HG03460 (cell line): Measurements from ENCODE around the gene LRRC70.
"Not testable (repeated sequence)": the region's sequence is repeated elsewhere in the genome, so short reads cannot be mapped to it uniquely, and the experiment has no call there.

ENCODE experiments used
- ATAC-seq: cut with Tn5 transposase; IDR thresholded peaks from one replicate; pipeline ENCODE4 v1.9.1; 2021; ENCODE audit not compliant: unreplicated experiment

The LRRC70 gene

DNA sequence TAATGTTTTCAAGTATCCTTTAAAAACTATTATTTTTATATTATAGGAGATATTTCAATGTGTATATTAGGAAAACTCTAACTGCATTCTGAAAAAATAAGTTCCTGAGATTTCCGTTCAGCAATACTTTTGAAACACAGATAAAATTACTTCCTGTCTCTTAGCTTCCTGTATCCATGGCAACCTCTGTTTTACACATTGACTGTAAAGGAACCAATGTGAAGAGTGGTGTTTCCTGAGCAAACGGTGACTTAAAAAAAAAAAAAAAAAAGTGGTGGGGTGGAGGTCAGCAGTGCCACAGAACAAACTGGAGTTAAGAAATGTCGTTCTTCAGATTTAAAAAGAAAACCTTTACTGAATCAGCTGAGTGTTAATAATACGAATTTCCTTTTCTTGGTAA, at the start of gene LRRC70:
TSS of gene LRRC70 (plus strand) at position 280 of the 400 bp plus-strand sequence. CDS start 620 bp downstream, outside the sequence.
- ATAC-seq, result peak; percentile 80

DNA sequence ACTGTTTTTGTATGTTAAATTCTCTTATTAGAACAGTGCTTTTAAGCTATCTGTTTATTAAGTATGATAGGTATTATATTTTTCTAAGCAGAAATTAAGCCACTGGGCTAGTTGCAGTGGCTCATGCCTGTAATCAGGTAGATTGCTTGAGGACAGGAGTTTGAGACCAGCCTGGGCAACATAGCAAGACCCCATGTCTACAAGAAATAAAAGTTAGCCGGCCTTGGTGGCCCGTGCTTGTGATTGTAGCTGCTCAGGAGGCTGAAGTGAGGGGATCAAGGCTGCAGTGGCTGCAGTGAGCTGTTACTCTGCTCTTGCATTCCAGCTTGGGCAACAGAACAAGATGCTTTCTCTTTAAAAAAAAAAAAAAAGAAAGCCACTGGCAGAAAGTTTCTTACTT, 45.0 kb upstream of the LRRC70 start:
- no peak for ATAC-seq

GRCh38 chr5:62534461-62535236, 44.0 kb upstream of the LRRC70 start:
- no peak for ATAC-seq

- no peak for ATAC-seq
Observed at GRCh38 chr5:62536232-62536631, 42.4 kb upstream of the LRRC70 start.

DNA sequence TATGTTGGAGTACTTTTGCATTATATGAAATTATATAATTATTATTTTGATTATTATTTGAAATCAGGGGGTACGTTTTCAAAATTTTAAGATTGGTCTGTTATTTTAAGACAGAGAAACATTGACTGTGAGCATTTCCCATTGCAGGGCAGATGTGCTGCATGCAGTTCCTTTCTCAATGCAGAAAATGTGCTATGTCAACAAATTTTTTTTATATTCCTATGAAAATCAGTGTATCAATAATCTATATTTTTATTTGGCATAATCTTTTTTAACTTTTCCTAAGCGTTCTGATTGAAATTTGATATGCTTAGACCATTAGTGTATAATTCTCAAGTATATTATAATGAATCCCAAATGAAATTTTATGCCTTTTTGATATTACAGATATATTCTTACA, 41.8 kb upstream of the LRRC70 start:
- no peak for ATAC-seq

GRCh38 chr5:62538017-62538942, 40.3 kb upstream of the LRRC70 start:
- no peak for ATAC-seq

GRCh38 chr5:62542720-62543119, 35.9 kb upstream of the LRRC70 start:
- no peak for ATAC-seq

DNA sequence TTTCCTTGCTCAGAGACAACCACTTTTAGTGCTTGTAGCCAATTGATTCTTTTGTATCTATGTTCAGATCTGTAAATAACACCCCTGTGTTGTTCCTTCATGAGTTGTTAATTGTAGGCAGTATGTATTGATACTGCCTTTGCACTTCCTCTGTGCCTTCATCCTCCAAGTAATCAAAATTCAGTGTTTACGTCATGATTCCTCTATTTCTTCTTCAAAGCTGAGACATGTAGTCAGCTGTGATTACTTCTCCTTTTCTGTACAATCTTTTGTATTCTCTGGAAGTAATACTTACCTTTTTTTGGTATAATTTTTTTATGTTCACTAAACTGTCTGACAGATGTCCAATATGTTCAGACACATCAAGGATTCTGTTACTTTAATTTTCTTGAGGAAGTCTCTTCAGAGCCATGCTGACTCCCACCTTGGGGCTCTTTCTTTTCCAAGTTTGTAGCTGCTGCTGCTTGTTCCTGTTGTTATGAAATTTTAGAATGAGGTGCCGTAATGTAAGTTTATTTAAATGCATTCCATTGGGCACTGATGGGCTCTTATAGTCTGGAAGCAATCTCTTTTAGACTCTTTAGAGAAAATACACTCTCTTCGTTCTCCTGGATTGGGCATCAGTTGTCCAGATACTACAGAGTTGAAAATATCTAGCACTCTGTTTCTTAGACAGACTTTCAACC, 30.5 kb upstream of the LRRC70 start:
- no peak for ATAC-seq

- ATAC-seq, result no peak
Observed at GRCh38 chr5:62550103-62550502, 28.5 kb upstream of the LRRC70 start.

GRCh38 chr5:62555930-62556329, 22.7 kb upstream of the LRRC70 start:
- no peak for ATAC-seq

DNA sequence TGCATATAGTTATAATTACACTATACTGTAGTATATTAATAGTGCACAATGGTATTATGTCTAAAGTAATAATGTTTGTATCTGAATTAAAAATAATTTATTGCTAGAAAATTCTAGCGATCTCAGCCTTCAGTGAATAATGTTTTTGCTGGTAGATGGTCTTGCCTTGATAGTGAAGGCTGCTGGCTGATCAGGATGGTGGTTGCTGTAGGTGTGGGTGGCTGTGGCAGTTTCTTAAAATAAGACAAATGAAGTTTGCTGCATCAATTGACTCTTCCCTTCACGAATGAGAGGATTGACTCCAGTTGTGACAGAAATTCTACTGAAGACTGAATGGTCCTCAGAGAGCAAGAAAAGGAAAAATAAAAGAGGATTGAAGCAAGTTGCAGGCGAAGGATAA, 19.7 kb upstream of the LRRC70 start:
- no peak for ATAC-seq

- no peak for ATAC-seq
Observed at GRCh38 chr5:62560786-62561185, 17.8 kb upstream of the LRRC70 start.

DNA sequence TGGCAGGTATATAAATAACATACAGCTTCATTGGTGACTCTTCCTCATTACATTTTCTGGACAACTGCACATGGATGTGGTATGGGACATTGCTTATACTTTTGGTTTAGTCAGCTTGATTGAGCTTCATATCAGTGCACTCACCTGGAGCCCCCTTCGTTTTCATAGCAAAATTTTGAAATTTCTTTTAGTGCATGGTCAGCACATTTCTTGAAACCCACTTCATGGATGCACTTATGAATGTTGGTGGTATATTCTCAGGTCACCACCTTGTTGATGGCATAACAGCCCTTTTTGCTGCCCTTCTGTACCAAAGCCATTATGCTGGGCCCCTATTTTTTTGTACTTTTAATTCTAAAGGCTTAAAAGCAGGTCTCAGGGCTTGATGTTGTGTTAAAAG, 16.7 kb upstream of the LRRC70 start:
- no peak for ATAC-seq

- ATAC-seq, result no peak
Observed at GRCh38 chr5:62562867-62563266, 15.8 kb upstream of the LRRC70 start.

DNA sequence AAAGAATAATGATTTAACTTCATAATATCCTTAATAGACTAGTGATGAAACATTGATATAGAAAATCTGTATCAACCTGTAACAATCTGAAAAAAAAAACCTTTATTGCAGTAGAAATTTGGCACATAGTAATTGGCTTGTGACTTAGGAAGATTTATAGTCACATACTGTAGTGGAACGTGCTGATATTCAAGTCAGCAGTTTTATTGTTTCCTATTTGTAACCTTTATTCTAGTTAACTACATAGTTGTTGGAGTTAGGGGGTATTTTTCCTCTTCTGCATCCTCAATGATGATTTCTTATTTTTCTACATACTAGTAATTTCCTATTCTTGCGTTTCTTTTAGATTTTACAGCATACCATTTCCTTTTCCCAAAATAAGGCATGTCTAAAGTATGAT, 14.5 kb upstream of the LRRC70 start:
- ATAC-seq, result no peak

DNA sequence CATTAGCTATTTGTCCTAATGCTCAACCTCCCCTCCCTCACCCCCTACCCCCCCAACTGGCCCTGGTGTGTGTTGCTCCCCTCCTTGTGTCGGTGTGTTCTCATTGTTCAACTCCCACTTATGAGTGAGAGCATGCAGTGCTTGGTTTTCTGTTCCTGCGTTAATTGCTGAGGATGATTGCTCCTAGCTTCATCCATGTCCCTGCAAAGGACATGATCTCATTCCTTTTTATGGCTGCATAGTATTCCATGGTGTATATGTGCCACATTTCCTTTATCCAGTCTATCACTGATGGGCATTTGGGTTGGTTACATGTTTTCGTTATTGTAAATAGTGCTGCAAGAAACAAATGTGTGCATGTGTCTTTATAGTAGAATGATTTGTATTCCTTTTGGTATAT, 12.9 kb upstream of the LRRC70 start:
- ATAC-seq, result not testable (repeated sequence)

DNA sequence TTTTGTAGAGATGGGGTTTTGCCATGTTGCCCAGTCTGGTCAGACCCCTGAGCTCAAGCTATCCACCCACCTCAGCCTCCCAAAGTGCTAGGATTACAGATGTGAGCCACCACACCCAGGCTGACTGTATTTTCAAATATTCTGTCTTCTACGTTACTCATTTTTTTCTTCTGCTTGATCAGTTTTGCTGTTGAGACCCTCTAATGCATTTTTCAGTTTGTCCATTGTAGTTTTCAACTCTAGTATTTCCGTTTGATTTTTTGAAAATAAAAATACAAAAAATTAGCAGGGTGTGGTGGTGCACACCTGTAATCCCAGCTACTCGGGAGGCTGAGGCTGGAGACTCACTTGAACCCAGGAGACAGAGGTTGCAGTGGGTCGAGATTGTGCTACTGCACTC, 10.5 kb upstream of the LRRC70 start:
- no peak for ATAC-seq

- ATAC-seq, result no peak
Observed at GRCh38 chr5:62568800-62569432, 9.7 kb upstream of the LRRC70 start.

- no peak for ATAC-seq
Observed at GRCh38 chr5:62569470-62569869, 9.1 kb upstream of the LRRC70 start.

GRCh38 chr5:62572918-62573514, 5.6 kb upstream of the LRRC70 start:
- no peak for ATAC-seq

GRCh38 chr5:62574599-62574998, 4.0 kb upstream of the LRRC70 start:
- peak; percentile 42 for ATAC-seq
